Activated CD4-positive, alpha-beta T cell treated with anti-CD3 and anti-CD28 coated beads, Interleukin-2, amount 10 ng/mL, durations not matched to agents 24 days and 14 days (primary cell): Measurements from ENCODE around the gene KLK10. TPM values are rescaled to one million over a fixed set of nuclear protein-coding genes. Genes with fewer than 3 reads are reported as not detected.
A peak's percentile ranks its signal among the peaks of the same experiment; 100 is the strongest.

Experiments
- DNase-seq: peaks from one replicate; pipeline ENCODE4 v3.0.0; 2022
- H3K27ac Mint-ChIP-seq: one replicate; pipeline ENCODE4 v1.8.0; 2022; ENCODE audit warnings: mild to moderate bottlenecking, mixed read lengths
- H3K27me3 Mint-ChIP-seq: one replicate; pipeline ENCODE4 v1.8.0; 2022; ENCODE audit warnings: mixed read lengths
- H3K36me3 Mint-ChIP-seq: one replicate; pipeline ENCODE4 v1.8.0; 2022; ENCODE audit warnings: low read depth, mild to moderate bottlenecking, mixed read lengths
- H3K4me1 Mint-ChIP-seq: one replicate; pipeline ENCODE4 v1.8.0; 2021; ENCODE audit warnings: mixed read lengths
- H3K4me3 Mint-ChIP-seq: one replicate; pipeline ENCODE4 v1.8.0; 2022; ENCODE audit warnings: mild to moderate bottlenecking, moderate library complexity, mixed read lengths
- H3K9me3 Mint-ChIP-seq: one replicate; pipeline ENCODE4 v1.8.0; 2021; ENCODE audit warnings: mixed read lengths
- intact Hi-C: fragments of 100-400 bp; cut with micrococcal nuclease; formaldehyde crosslinking; loops from one replicate; pipeline ENCODE4 v1.15.1; 2023
- total RNA-seq: library from RNA; stranded (reverse); gene quantifications from 2 replicates; pipeline ENCODE4 v1.2.3, GENCODE V29; 2022

The KLK10 gene
- total RNA-seq, result not detected in 2 replicates

DNA sequence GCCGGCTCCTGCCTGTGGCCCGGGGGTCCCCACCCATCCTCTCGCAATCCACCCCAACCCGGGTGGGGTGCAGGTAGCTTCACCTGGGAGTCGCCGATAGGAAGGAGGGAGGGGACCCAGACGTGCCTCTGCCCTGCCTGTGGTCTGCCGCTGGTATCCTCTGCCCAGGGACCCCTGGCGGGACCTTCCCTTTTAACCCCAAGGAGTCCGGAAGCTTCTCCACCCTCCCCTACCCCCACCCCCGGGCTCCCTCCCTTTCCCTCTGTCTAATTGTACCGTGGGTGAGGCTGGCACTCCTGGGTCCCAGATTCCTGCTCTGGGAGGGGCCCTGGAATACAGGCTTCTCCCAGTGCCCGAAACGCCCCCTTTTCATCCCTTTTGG, at the start of gene KLK10:
Gene KLK10 (minus strand): TSS at position 166 of the 382 bp plus-strand sequence. CDS start 579 bp downstream, outside the sequence.
- Mint-ChIP-seq H3K27ac (no peak within 1 kb of the TSS), H3K9me3 (no peaks in the 10 kb centered on the region), H3K4me3 (peak within 1 kb of the TSS; percentile 56), H3K36me3 (peaks cover 4% of the 10 kb centered on the region), H3K4me1 (peaks cover 12% of the 10 kb centered on the region), H3K27me3 (peaks cover 52% of the 10 kb centered on the region)
- no peak for DNase-seq
- intact Hi-C loops, result no loop called here

DNA sequence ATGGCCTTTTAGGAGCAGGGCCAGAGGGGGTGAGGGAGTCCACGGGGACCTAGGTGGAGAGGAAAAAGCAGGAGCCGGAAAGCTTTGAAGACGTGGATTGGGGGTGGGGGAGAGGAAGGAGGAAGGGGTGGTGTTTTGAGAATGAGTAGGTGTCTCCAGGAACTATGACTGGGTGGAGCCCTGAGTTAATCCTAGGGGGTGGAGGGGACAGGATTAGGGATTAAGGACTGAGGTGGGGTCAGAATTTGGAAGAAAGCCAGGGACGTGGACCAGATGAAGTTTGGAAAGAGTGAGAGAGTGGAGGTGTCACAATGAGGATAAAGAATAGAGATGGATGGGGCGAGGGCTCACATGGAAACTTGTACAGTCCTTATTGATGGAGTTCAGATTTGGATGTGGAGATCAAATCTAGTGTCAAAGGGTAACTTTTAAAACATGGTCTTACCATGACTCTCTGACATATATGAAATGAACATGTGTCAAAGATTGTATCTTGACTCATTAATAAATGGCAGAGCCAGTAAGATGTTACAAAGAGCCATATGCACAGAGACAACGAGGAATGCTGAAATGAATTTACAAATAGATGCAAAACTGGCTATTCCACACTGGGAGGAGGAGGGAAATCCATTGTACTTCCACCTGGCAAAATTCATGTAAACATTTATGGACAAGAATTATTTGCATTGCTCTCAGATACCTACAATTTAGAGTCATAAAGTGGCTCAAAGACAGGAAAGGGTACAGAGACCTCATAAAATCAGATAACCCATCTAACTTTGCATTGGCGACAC, 47.1 kb upstream of the KLK10 start:
- no peak for DNase-seq
- intact Hi-C loops, result no loop called here
- H3K4me1 Mint-ChIP-seq, result no peaks in the 10 kb centered on the region
- no peak overlapping the region for H3K4me3 Mint-ChIP-seq
- peaks cover under 1% of the 10 kb centered on the region for H3K9me3 Mint-ChIP-seq
- peaks cover 20% of the 10 kb centered on the region for H3K27me3 Mint-ChIP-seq
- no peaks in the 10 kb centered on the region for H3K36me3 Mint-ChIP-seq
- no peak overlapping the region for H3K27ac Mint-ChIP-seq

DNA sequence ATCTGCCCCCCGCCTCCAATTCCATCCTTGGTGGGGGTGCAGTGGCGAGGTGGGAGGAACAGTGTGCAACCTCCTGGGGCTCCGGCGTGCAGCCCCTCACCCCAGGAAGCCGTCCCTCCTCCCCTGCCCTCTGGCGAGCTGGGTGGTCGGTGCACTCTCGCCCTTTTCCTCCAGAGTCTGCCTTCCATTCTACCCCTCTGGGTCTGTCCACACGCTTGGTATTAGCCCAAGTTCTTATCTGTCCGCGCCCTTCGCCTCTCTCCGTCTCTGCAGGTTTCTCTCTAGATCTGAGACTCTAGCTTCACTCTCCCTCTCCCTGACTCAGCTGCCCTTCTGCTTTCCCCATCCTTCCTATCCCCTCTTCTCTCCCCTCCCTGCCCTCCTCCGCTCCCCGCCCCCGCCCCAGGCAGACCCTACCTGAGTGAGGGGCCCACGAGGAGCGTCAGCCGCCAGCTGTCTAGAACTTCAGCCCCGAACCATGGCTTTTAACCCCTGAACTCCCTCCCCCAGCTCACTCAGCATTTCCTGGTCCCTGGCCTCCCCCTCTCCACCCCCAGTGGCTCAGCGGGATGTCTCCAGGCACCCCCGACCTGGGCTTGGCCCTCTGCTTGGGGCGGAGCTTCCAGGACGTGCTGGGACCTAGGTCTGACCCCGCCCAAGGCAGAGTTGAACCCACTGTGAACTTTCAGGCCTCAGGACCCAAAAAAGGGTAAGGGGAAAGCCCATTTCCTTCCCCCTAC, 45.9 kb upstream of the KLK10 start:
- Mint-ChIP-seq H3K36me3 (no peaks in the 10 kb centered on the region), H3K4me3 (no peak overlapping the region), H3K27me3 (peaks cover 21% of the 10 kb centered on the region), H3K4me1 (no peaks in the 10 kb centered on the region), H3K27ac (no peak overlapping the region), H3K9me3 (peaks cover 9% of the 10 kb centered on the region)
- no peak for DNase-seq
- intact Hi-C loops, result no loop called here

- Mint-ChIP-seq H3K4me1 (no peaks in the 10 kb centered on the region), H3K27me3 (peaks cover 21% of the 10 kb centered on the region)
Measured at GRCh38 chr19:51064534-51065220, 45.2 kb upstream of the KLK10 start, which contains the start of gene KLK13. Gene KLK13, minus strand, starts transcription at chr19:51065092. Its CDS starts 25 bp downstream, at chr19:51065067.

GRCh38 chr19:51063664-51064063, 44.2 kb upstream of the KLK10 start:
- H3K36me3 Mint-ChIP-seq, result no peaks in the 10 kb centered on the region
- H3K27me3 Mint-ChIP-seq, result peaks cover 21% of the 10 kb centered on the region
- H3K27ac Mint-ChIP-seq, result no peak overlapping the region
- peaks cover 9% of the 10 kb centered on the region for H3K9me3 Mint-ChIP-seq
- DNase-seq, result no peak
- intact Hi-C loops, result no loop called here
- no peak overlapping the region for H3K4me3 Mint-ChIP-seq
- H3K4me1 Mint-ChIP-seq, result no peaks in the 10 kb centered on the region

More at GRCh38 chr19:51064534-51065220, 45.2 kb upstream of the KLK10 start, which contains the start of gene KLK13:
- Mint-ChIP-seq H3K36me3 (no peaks in the 10 kb centered on the region), H3K27ac (no peak within 1 kb of the TSS), H3K4me3 (no peak within 1 kb of the TSS), H3K9me3 (peaks cover 9% of the 10 kb centered on the region)
- DNase-seq, result no peak
- intact Hi-C loops, result no loop called here

- Mint-ChIP-seq H3K9me3 (peaks cover 9% of the 10 kb centered on the region), H3K4me1 (no peaks in the 10 kb centered on the region), H3K4me3 (no peak overlapping the region), H3K36me3 (no peaks in the 10 kb centered on the region), H3K27ac (no peak overlapping the region), H3K27me3 (peaks cover 13% of the 10 kb centered on the region)
- DNase-seq, result no peak
- intact Hi-C loops, result no loop called here
Measured at GRCh38 chr19:51060973-51061372, 41.5 kb upstream of the KLK10 start.

GRCh38 chr19:51060336-51060735, 40.8 kb upstream of the KLK10 start:
- intact Hi-C loops, result no loop called here
- no peak for DNase-seq
- Mint-ChIP-seq H3K27me3 (peaks cover 10% of the 10 kb centered on the region), H3K36me3 (no peaks in the 10 kb centered on the region), H3K4me1 (no peaks in the 10 kb centered on the region), H3K27ac (no peak overlapping the region), H3K4me3 (no peak overlapping the region), H3K9me3 (peaks cover 9% of the 10 kb centered on the region)

DNA sequence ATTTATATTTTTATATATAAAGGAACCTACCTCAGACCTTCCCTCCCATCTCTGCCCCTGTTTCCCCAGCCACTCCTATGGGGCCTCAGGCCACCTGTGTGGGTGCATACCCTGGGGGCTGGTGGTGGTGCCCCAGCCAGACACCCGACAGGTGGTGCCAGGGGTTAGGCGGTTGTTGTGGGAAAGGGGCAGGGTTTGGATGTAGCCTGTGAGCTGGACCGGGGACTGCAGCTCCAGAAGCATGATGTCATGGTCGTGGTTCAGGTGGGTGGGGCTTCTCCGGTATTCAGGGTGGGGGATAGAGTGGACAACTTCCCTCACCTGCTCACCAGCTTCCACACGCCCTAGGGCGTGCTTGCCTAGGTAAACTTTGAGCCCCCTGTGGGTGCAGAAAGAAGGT, 40.2 kb upstream of the KLK10 start:
- H3K4me3 Mint-ChIP-seq, result no peak overlapping the region
- H3K4me1 Mint-ChIP-seq, result no peaks in the 10 kb centered on the region
- no peaks in the 10 kb centered on the region for H3K36me3 Mint-ChIP-seq
- no peak for DNase-seq
- H3K9me3 Mint-ChIP-seq, result peaks cover 9% of the 10 kb centered on the region
- peaks cover 8% of the 10 kb centered on the region for H3K27me3 Mint-ChIP-seq
- intact Hi-C loops, result no loop called here
- no peak overlapping the region for H3K27ac Mint-ChIP-seq

GRCh38 chr19:51055866-51056265, 36.4 kb upstream of the KLK10 start:
- H3K36me3 Mint-ChIP-seq, result no peaks in the 10 kb centered on the region
- peaks cover 2% of the 10 kb centered on the region for H3K9me3 Mint-ChIP-seq
- H3K4me3 Mint-ChIP-seq, result no peak overlapping the region
- H3K27ac Mint-ChIP-seq, result no peak overlapping the region
- peaks cover 16% of the 10 kb centered on the region for H3K27me3 Mint-ChIP-seq
- no peaks in the 10 kb centered on the region for H3K4me1 Mint-ChIP-seq
- no peak for DNase-seq
- intact Hi-C loops, result no loop called here

- intact Hi-C loops, result no loop called here
- H3K4me3 Mint-ChIP-seq, result no peak overlapping the region
- H3K36me3 Mint-ChIP-seq, result no peaks in the 10 kb centered on the region
- no peak overlapping the region for H3K27ac Mint-ChIP-seq
- H3K9me3 Mint-ChIP-seq, result no peaks in the 10 kb centered on the region
- H3K4me1 Mint-ChIP-seq, result no peaks in the 10 kb centered on the region
- no peak for DNase-seq
- H3K27me3 Mint-ChIP-seq, result peaks cover 12% of the 10 kb centered on the region
Measured at GRCh38 chr19:51047031-51047335, 27.5 kb upstream of the KLK10 start.

DNA sequence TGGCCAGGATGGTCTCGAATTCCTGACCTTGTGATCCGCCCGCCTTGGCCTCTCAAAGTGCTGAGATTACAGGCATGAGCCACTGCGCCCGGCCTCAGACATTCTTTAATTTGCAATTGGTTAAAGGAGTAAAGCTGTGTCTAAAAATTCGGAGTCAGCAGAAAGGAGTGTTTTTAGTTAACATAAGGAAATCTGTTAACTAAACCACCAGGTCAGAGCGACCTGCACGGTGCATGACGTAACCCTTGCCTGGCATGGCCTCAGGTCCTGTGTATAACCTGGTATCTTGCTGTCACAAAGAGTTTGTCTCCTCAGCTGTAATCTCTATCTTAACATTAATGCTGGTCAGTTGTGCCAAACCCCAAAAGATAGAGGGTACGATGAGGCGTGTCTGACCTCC, 24.8 kb upstream of the KLK10 start:
- peaks cover 12% of the 10 kb centered on the region for H3K27me3 Mint-ChIP-seq
- intact Hi-C loops, result no loop called here
- no peaks in the 10 kb centered on the region for H3K4me1 Mint-ChIP-seq

DNA sequence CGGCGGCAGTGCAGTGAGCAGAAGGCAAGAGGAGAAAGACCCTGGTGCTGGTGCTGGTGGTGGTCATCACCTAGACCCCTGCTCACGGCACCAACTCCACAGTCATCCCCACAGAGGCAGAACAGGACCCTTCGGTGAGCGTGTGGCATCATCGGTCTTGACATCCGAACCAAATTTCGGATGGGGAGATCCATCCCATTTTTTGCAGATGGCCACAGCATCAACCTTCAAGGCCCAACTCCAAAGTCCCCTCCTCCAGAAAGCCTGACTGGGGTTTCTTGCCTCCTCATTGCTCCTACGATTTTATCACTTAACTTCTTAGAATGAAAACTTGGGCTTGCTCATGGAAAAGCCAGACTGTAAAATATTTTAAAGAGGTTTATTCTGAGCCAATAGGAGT, 24.0 kb upstream of the KLK10 start:
- H3K4me3 Mint-ChIP-seq, result no peak overlapping the region
- peaks cover 12% of the 10 kb centered on the region for H3K27me3 Mint-ChIP-seq
- no peak overlapping the region for H3K27ac Mint-ChIP-seq
- H3K4me1 Mint-ChIP-seq, result no peaks in the 10 kb centered on the region
- DNase-seq, result no peak
- H3K36me3 Mint-ChIP-seq, result no peaks in the 10 kb centered on the region
- intact Hi-C loops, result no loop called here
- no peaks in the 10 kb centered on the region for H3K9me3 Mint-ChIP-seq

More for the DNA sequence above, 24.8 kb upstream of the KLK10 start:
- H3K36me3 Mint-ChIP-seq, result no peaks in the 10 kb centered on the region
- DNase-seq, result no peak
- H3K9me3 Mint-ChIP-seq, result no peaks in the 10 kb centered on the region
- H3K27ac Mint-ChIP-seq, result no peak overlapping the region
- H3K4me3 Mint-ChIP-seq, result no peak overlapping the region

GRCh38 chr19:51040151-51040550, 20.6 kb upstream of the KLK10 start:
- Mint-ChIP-seq H3K36me3 (no peaks in the 10 kb centered on the region), H3K4me1 (no peaks in the 10 kb centered on the region)

GRCh38 chr19:51036519-51036918, 17.0 kb upstream of the KLK10 start:
- no peaks in the 10 kb centered on the region for H3K36me3 Mint-ChIP-seq
- H3K27ac Mint-ChIP-seq, result no peak overlapping the region
- no peaks in the 10 kb centered on the region for H3K4me1 Mint-ChIP-seq
- intact Hi-C loops, result no loop called here
- no peak for DNase-seq
- no peaks in the 10 kb centered on the region for H3K9me3 Mint-ChIP-seq
- H3K27me3 Mint-ChIP-seq, result no peaks in the 10 kb centered on the region
- no peak overlapping the region for H3K4me3 Mint-ChIP-seq

More at GRCh38 chr19:51040151-51040550, 20.6 kb upstream of the KLK10 start:
- Mint-ChIP-seq H3K9me3 (no peaks in the 10 kb centered on the region), H3K4me3 (no peak overlapping the region), H3K27ac (no peak overlapping the region), H3K27me3 (no peaks in the 10 kb centered on the region)
- DNase-seq, result no peak
- intact Hi-C loops, result no loop called here
